ENCODE results near the gene TCP11L1.
"Not testable (repeated sequence)": the region's sequence is repeated elsewhere in the genome, so short reads cannot be mapped to it uniquely, and the experiment has no call there.

The TCP11L1 gene

DNA sequence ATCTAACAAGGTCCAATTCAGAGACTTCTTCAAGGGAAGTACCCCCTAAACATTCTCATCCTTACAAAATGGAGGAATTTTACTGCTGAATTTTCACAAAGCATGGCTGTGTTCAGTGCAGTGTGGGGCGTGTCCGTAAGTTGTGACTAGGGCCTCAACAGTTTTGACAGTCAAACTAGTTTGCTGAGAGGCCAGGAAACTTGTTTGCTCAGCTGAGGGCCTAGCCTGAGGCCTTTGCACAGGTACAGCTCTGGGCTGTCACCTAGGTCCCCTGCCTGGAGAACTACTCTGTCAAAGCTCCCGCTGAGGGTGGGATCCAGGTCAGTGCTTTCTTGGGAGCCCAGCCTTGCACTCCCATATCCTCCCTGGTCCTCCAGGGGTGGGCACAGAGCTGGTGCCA, 27.9 kb downstream of the TCP11L1 start:
- DNase-seq, result no peak

DNA sequence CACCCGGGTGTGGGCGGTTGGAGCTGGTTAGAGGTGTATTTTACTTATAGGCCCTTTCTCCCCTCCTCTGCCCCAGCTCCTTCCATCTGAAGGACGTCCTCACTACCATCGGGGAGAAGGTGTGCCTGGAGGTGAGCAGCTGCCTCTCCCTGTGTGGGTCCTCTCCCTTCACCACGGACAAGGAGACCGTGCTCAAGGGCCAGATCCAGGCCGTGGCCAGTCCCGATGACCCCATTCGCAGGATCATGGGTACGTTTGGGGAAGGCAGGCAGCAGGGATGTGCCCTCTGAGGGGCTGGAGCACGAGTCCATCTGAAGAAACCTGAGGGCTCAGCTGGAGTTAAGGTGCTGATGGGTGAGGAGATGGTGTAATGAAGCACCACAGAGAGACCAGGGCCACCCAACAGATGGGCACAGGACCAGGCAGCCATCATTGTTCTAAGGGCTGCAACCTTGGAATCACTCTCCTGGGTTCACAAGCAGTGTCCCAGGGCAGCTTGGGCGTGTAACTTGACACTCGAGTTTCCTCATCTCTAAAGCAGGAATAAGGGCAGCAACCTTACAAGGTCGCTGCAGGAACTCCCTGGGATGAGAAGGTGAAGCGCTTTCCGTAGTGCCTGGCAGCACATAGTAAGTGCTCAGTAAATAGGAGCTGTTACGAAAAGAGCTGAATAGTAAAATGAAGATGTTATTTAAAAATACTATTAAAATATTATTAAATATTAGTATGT, 29.4 kb downstream of the TCP11L1 start:
- DNase-seq, result no peak

DNA sequence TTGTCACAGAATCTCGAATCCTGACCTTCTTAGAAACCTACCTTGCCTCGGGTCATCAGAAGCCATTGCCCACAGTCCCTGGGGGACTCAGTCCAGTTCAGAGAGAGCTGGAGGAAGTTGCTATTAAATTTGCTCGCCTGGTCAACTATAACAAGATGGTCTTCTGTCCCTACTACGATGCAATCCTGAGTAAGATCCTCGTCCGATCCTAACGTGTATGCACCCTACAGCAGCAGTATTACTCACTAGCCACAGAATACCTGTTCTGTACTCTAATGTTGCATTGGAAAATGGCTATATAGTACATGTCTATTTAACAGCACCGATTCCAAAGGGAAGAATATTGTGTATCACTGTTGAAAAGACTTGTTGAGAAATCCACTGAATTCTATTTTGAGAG, 33.1 kb downstream of the TCP11L1 start:
- no peak for DNase-seq

- DNase-seq, result no peak
These were observed 44.5 kb downstream of the TCP11L1 start for GRCh38 chr11:33083918-33084317.

DNA sequence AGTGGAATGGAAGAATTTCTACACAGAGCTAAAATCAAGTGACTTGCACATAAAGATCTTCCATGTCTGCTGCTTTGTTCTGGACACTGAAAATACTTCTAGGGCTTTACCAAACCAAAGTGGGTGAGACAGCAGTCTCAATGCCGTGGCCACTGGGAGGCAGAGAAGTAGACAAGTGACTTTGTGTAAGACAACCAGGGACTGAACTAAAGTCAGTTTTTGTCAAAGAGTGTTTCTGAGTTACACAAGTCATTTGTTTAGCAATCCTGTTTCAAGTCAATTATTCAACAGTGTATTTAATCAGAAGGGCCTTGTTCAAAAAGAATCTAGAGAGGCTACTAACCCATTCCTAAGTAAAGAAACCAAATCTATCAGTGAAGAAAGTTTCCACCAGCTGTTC, 46.6 kb downstream of the TCP11L1 start:
- DNase-seq, result no peak

- no peak for DNase-seq
These were observed 50.4 kb downstream of the TCP11L1 start for GRCh38 chr11:33089776-33090175.

DNA sequence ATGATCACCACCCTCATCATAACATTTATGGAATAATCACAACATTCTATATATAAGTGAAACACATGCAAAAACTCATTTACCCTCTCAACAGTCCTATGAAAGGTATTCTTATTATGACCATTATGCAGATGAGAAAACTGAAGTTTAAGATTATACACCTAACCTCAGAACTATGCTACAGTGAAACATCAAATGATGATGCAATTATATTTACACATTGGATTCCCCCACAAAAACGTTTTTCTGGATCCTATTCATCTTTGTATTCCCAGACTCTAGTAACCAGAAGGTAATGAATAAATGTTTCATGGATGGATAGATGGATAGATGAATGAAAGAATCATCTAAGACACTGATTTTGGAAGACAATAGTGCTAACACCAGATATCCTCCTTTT, 54.8 kb downstream of the TCP11L1 start:
- no peak for DNase-seq

DNA sequence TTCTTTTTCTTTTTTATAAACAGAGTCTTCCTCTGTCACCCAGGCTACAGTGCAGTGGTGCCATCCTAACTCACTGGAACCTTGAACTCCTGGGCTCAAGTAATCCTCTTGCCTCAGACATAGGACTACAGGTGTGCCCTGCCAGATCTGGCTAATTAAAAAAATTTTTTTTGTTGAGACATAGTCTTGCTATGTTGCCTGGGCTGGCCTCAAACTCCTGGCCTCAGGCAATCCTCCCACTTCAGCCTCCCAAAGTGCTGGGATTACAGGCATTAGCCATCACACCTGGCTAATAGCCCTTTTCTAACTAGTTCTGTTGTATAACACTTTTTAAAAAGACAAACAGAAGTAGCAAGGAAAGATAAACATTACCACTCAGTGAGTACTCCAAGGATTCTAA, 64.5 kb downstream of the TCP11L1 start:
- DNase-seq, result no peak

GRCh38 chr11:33109294-33109895, 70.0 kb downstream of the TCP11L1 start:
- DNase-seq, result no peak

DNA sequence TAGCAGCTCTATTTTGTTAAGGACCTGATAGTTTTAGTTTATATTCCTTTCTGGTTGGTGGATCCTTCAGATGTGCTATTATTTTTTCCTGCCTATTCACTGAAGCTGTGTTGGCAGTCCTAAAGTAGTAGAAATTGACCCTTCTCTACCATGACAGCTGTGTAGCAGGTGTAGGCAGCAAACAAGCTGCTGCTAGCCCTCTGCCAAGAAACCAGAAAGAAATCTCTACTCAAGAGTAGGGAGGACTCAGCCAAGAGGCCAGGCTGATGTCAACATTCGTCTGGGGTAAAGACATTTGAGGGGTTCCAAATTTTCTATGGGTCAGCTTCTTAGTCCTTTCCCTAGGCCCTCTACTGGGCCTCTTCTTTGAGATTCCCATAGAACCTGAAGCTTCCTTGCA, 70.7 kb downstream of the TCP11L1 start:
- DNase-seq, result peak; percentile 41

- no peak for DNase-seq
These were observed 77.2 kb downstream of the TCP11L1 start for GRCh38 chr11:33116535-33116934.

- DNase-seq, result not testable (repeated sequence)
These were observed 83.3 kb downstream of the TCP11L1 start for GRCh38 chr11:33122696-33123095.

All from femur (tissue), 1 donor.